Kidney (tissue), 14 donors: Measurements from ENCODE around the gene CRACDL. TPM values are rescaled to one million over a fixed set of nuclear protein-coding genes. Genes with fewer than 3 reads are reported as not detected.

Experiments
- DNase-seq, 5 donors: peaks; one replicate each; pipeline ENCODE4 v3.0.0-alpha.2; 2013 to 2020
- FAIRE-seq: peaks from 2 replicates; lab custom pipeline; 2012; peaks lifted over from hg19 to GRCh38; lab: Jason Lieb, UNC
- H3K27ac ChIP-seq, 2 donors: one replicate each; pipeline ENCODE4 v1.7.0; 2013; ENCODE audit warnings: low read depth in 2 of 2, low read length in 2 of 2, inconsistent platforms in 1 of 2
- H3K27me3 ChIP-seq: one replicate; pipeline ENCODE4 v1.7.1; 2013; ENCODE audit warnings: low read length, inconsistent platforms; ENCODE audit not compliant: control insufficient read depth, insufficient read depth
- H3K36me3 ChIP-seq, 3 donors: one replicate each; pipeline versions ENCODE4 v1.7.0 to v1.7.1; 2013; ENCODE audit warnings: low read length in 3 of 3, control low read depth in 1 of 3, inconsistent platforms in 1 of 3; ENCODE audit not compliant: insufficient read depth in 3 of 3, control insufficient read depth in 2 of 3
- H3K4me1 ChIP-seq, 3 donors: one replicate each; pipeline versions ENCODE4 v1.7.0 to v1.7.1; 2013; ENCODE audit warnings: low read length in 3 of 3, inconsistent platforms in 1 of 3, low read depth in 1 of 3; ENCODE audit not compliant: control insufficient read depth in 2 of 3, insufficient read depth in 2 of 3
- H3K4me3 ChIP-seq, 3 donors: one replicate each; pipeline versions ENCODE4 v1.7.0 to v1.8.1; 2013; ENCODE audit warnings: low read length in 3 of 3, control low read depth in 1 of 3, inconsistent platforms in 1 of 3
- H3K9ac ChIP-seq, 3 donors: one replicate each; pipeline versions ENCODE4 v1.7.0 to v1.7.1; 2013; ENCODE audit warnings: low read length in 3 of 3, control low read depth in 1 of 3, inconsistent platforms in 1 of 3
- H3K9me3 ChIP-seq, 3 donors: one replicate each; pipeline versions ENCODE4 v1.7.0 to v1.7.1; 2013; ENCODE audit warnings: low read length in 3 of 3, control low read depth in 1 of 3, inconsistent platforms in 1 of 3; ENCODE audit not compliant: control insufficient read depth in 2 of 3, insufficient read depth in 1 of 3
- CTCF ChIP-seq: IDR thresholded peaks from 3 replicates; pipeline ENCODE4 v1.5.1; 2012; ENCODE audit warnings: mild to moderate bottlenecking, moderate library complexity, borderline replicate concordance; ENCODE audit not compliant: insufficient read depth; ENCODE audit errors: extremely low read depth
- intact Hi-C: fragments of 100-400 bp; cut with DNase I; formaldehyde crosslinking; loops from one replicate; pipeline ENCODE4 v1.11.1; 2022
- polyA plus RNA-seq: library from polyadenylated mRNA; stranded (reverse); fragments of 350-450 nt; fragmentation: Illumina TruSeq; extraction: RNeasy Lipid Tissue Mini Kit (QIAGEN cat#74804); gene quantifications from one replicate; pipeline ENCODE4 v1.2.3, GENCODE V29; 2014; ENCODE audit warnings: low read depth, low replicate concordance; ENCODE audit not compliant: insufficient read depth
- total RNA-seq: library from RNA; stranded (reverse); fragmentation: NEBNext Ultra II Directional; extraction: Animal tissue kit (Norgen Biotek cat#: 25700); gene quantifications from one replicate; pipeline ENCODE4 v1.2.1, GENCODE V29; 2021
- donor health status: control.
- donor health status: control.
- donor health status: control.
- donor health status: control.
- donor health status: control.
- donor health status: DM: yes; HTN: yes; CAD: no.
- donor health status: Normal renal cell carcinoma (clear cell type).

The CRACDL gene
- total and polyA plus RNA-seq, 2 donors from 2014 or later: 4.3 to 14.8 TPM

- intact Hi-C loops: no loop called here
Measured at GRCh38 chr2:98937906-98938305, 1.9 kb upstream of the CRACDL start.

GRCh38 chr2:98936353-98937351 is 627 bp upstream of the CRACDL start:
- Histone ChIP-seq H3K27me3 (peaks cover 3% of the 10 kb centered on the region), H3K4me3 (peak overlapping the region in 2 of 3 donors; percentile 25 to 43), H3K9ac (no peak overlapping the region), H3K27ac (no peak overlapping the region), H3K36me3 (no peaks in the 10 kb centered on the region), H3K9me3 (no peaks in the 10 kb centered on the region), H3K4me1 (peaks cover 0 to 5% (median 0%) of the 10 kb centered on the region in 3 donors)
- FAIRE-seq (no peak), DNase-seq (peak; percentile 33 to 79 (median 49))
- intact Hi-C loops: no loop called here
- no peak for TF ChIP-seq CTCF

More at GRCh38 chr2:98937906-98938305, 1.9 kb upstream of the CRACDL start:
- Histone ChIP-seq H3K9me3 (no peaks in the 10 kb centered on the region), H3K4me1 (peaks cover 0 to 5% (median 0%) of the 10 kb centered on the region in 3 donors), H3K9ac (no peak overlapping the region), H3K27me3 (peaks cover 3% of the 10 kb centered on the region), H3K27ac (no peak overlapping the region), H3K4me3 (no peak overlapping the region), H3K36me3 (no peaks in the 10 kb centered on the region)
- no peak for DNase-seq
- TF ChIP-seq CTCF: no peak
- no peak for FAIRE-seq

GRCh38 chr2:98935111-98935770 is 784 bp downstream of the CRACDL start:
- TF ChIP-seq CTCF: no peak
- H3K27me3 ChIP-seq: peaks cover 3% of the 10 kb centered on the region

More at GRCh38 chr2:98935111-98935770, 784 bp downstream of the CRACDL start:
- Histone ChIP-seq H3K9me3 (no peaks in the 10 kb centered on the region), H3K9ac (no peak overlapping the region), H3K4me1 (peaks cover 0 to 5% (median 0%) of the 10 kb centered on the region in 3 donors), H3K27ac (no peak overlapping the region), H3K36me3 (no peaks in the 10 kb centered on the region), H3K4me3 (peak overlapping the region; percentile 44 to 69 (median 56))
- peak in 1 of 5 donors; percentile 29 for DNase-seq
- no peak for FAIRE-seq
- intact Hi-C loops: no loop called here
